SU-DHL-6 (cell line): ENCODE data around the gene SETMAR.
A peak's percentile ranks its signal among the peaks of the same experiment; 100 is the strongest.

ENCODE experiments used
- H2AFZ ChIP-seq: fragments of 200-600 bp; sonication (generic); 2 replicates; pipeline ENCODE4 v1.6.1; 2014; ENCODE audit warnings: low read depth, mild to moderate bottlenecking, moderate library complexity, mixed read lengths, antibody characterized with exemption, low read length; ENCODE audit not compliant: severe bottlenecking
- H3F3A ChIP-seq: fragments of 200-600 bp; shearing (Covaris generic); 2 replicates; pipeline ENCODE4 v1.6.0; 2016; ENCODE audit warnings: antibody characterized with exemption, mild to moderate bottlenecking; ENCODE audit not compliant: insufficient read depth
- H3K27ac ChIP-seq: fragments of 200-600 bp; sonication (generic); 2 replicates; pipeline ENCODE4 v1.5.1; 2016; ENCODE audit warnings: low read depth, mild to moderate bottlenecking, low read length, moderate library complexity, mixed read lengths
- H3K27me3 ChIP-seq: fragments of 200-600 bp; sonication (generic), shearing (Covaris generic); 2 replicates; pipeline ENCODE4 v1.6.0; 2014; ENCODE audit warnings: mild to moderate bottlenecking, low read length
- H3K36me3 ChIP-seq: fragments of 200-600 bp; sonication (generic); 2 replicates; pipeline ENCODE4 v1.6.1; 2014; ENCODE audit warnings: mild to moderate bottlenecking, low read length, mixed read lengths
- H3K4me2 ChIP-seq: fragments of 300-600, 200-600 bp; shearing (Covaris generic), sonication (generic); 2 replicates; pipeline ENCODE4 v1.6.0; 2014; ENCODE audit warnings: low read length, low read depth, mild to moderate bottlenecking; ENCODE audit not compliant: poor library complexity, severe bottlenecking
- H3K4me3 ChIP-seq: fragments of 200-600 bp; sonication (generic); 2 replicates; pipeline ENCODE4 v1.5.1; 2014; ENCODE audit warnings: antibody characterized with exemption, low read length, mild to moderate bottlenecking, mixed read lengths; ENCODE audit not compliant: insufficient read depth, poor library complexity, severe bottlenecking
- H3K79me2 ChIP-seq: fragments of 200-600 bp; sonication (generic); 2 replicates; pipeline ENCODE4 v1.6.1; 2014; ENCODE audit warnings: mild to moderate bottlenecking, low read length, moderate library complexity; ENCODE audit not compliant: insufficient read depth
- H3K9ac ChIP-seq: fragments of 200-600 bp; sonication (generic); 2 replicates; pipeline ENCODE4 v1.7.0; 2014; ENCODE audit warnings: mild to moderate bottlenecking, low read length
- H3K9me2 ChIP-seq: fragments of 200-600 bp; sonication (generic); replicated peaks from 2 replicates; pipeline ENCODE4 v1.6.1; 2014; ENCODE audit warnings: low read length; ENCODE audit not compliant: insufficient read depth
- H3K9me3 ChIP-seq: fragments of 200-600 bp; sonication (generic); 2 replicates; pipeline ENCODE4 v1.6.1; 2014; ENCODE audit warnings: low read length, mixed read lengths; ENCODE audit not compliant: insufficient read depth
- H4K20me1 ChIP-seq: fragments of 200-600 bp; sonication (generic); 2 replicates; pipeline ENCODE4 v1.6.1; 2014; ENCODE audit warnings: low read depth, mild to moderate bottlenecking, antibody characterized with exemption, low read length, moderate library complexity, mixed read lengths
- EZH2phosphoT487 ChIP-seq: fragments of 200-600 bp; sonication (generic), shearing (Covaris generic); conservative IDR thresholded peaks from 2 replicates; pipeline ENCODE4 v1.6.1; 2018; ENCODE audit warnings: mild to moderate bottlenecking, antibody characterized with exemption, low read length, moderate library complexity, mixed read lengths
- TF ChIP-seq, protein P1 (sequence below): fragments of 200-600 bp; sonication (generic); IDR thresholded peaks from one replicate; pipeline ENCODE4 v1.5.1; 2017; ENCODE audit warnings: antibody characterized with exemption, mild to moderate bottlenecking, low read length, moderate library complexity; ENCODE audit not compliant: insufficient read depth, poor library complexity, severe bottlenecking

The SETMAR gene

DNA sequence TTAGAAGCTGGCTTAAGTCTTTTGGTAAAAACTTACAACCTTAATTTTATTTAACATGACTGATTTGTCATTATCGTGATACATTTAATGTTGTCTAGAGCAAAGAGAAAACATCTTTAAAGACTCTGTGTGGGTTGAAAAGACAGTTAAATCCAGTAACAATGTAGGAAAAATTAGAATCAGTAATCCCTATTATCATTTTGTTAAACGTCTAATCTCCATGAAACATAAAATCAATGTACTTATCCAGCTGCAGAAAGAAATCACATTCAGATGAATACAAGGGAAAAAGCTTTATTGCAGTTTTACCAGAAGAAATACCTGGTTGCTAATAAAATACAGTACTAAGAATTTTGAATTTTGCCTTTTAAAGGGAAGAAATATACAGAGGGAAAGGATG is 21.2 kb upstream of the SETMAR start:
- H3K27me3 ChIP-seq: no peaks in the 10 kb centered on the region
- no peak overlapping the region for H3K4me3 ChIP-seq
- no peak overlapping the region for H3K9ac ChIP-seq

DNA sequence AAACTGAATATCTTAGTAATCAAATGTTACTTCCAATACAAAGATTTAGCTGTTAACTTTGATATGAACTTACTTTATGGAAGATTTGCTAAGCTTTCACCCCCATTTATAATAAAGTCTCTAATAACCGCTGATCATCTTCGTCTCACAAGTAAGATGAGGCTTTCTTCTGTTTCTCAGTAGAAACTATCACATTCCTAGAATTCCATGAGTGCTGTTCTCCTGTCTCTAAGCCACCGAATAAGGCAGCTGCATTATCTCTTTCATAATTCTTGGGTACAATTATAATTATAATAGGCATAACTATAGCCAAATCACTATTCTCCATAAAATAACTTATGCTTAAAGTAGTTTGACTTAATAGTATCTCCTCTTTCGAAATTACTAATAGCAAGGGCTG is 18.3 kb upstream of the SETMAR start:
- H3K27me3 ChIP-seq: no peaks in the 10 kb centered on the region
- no peaks in the 10 kb centered on the region for H3K9me3 ChIP-seq
- H3F3A ChIP-seq: no peaks in the 10 kb centered on the region
- no peaks in the 10 kb centered on the region for H3K79me2 ChIP-seq
- no peaks in the 10 kb centered on the region for H4K20me1 ChIP-seq
- no peak overlapping the region for H3K9ac ChIP-seq
- no peak overlapping the region for H3K4me3 ChIP-seq
- TF ChIP-seq EZH2phosphoT487: no peak
- TF ChIP-seq, protein P1, sequence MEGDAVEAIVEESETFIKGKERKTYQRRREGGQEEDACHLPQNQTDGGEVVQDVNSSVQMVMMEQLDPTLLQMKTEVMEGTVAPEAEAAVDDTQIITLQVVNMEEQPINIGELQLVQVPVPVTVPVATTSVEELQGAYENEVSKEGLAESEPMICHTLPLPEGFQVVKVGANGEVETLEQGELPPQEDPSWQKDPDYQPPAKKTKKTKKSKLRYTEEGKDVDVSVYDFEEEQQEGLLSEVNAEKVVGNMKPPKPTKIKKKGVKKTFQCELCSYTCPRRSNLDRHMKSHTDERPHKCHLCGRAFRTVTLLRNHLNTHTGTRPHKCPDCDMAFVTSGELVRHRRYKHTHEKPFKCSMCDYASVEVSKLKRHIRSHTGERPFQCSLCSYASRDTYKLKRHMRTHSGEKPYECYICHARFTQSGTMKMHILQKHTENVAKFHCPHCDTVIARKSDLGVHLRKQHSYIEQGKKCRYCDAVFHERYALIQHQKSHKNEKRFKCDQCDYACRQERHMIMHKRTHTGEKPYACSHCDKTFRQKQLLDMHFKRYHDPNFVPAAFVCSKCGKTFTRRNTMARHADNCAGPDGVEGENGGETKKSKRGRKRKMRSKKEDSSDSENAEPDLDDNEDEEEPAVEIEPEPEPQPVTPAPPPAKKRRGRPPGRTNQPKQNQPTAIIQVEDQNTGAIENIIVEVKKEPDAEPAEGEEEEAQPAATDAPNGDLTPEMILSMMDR: no peak
- no peaks in the 10 kb centered on the region for H3K9me2 ChIP-seq
- no peak overlapping the region for H3K4me2 ChIP-seq
- no peaks in the 10 kb centered on the region for H3K36me3 ChIP-seq
- no peak overlapping the region for H3K27ac ChIP-seq
- no peak overlapping the region for H2AFZ ChIP-seq

More for the DNA sequence above, 21.2 kb upstream of the SETMAR start:
- Histone ChIP-seq H2AFZ (no peak overlapping the region), H3F3A (no peaks in the 10 kb centered on the region), H3K9me2 (no peaks in the 10 kb centered on the region), H3K79me2 (no peaks in the 10 kb centered on the region), H3K4me2 (no peak overlapping the region), H3K9me3 (no peaks in the 10 kb centered on the region), H3K27ac (no peak overlapping the region), H3K36me3 (no peaks in the 10 kb centered on the region), H4K20me1 (no peaks in the 10 kb centered on the region)
- no peak for TF ChIP-seq EZH2phosphoT487
- TF ChIP-seq, protein P1: no peak

DNA sequence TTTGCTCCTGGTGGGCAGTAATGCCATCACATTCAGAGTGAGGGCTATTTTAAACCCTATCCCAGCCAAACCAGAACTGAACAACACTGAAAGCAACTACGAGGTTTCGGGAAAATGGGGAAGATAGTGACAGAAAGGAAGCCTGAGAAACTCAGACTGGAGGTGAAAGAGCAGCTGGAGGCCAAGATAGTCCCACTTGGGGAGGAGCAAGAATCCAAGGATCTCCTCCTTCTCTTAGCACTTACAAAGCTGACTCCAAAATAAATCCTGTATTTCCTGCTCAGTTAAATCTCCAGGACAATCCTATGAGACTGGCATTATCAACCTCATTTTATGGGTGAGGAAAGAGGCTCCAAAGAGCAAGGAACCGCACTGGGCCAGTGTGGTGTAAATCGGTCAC is 14.1 kb upstream of the SETMAR start:
- Histone ChIP-seq H2AFZ (no peak overlapping the region), H3K9me3 (no peaks in the 10 kb centered on the region), H3K27ac (no peak overlapping the region), H3K4me2 (no peak overlapping the region), H3K9ac (no peak overlapping the region), H3F3A (no peaks in the 10 kb centered on the region), H4K20me1 (no peaks in the 10 kb centered on the region), H3K4me3 (no peak overlapping the region), H3K27me3 (no peaks in the 10 kb centered on the region), H3K79me2 (no peaks in the 10 kb centered on the region), H3K36me3 (no peaks in the 10 kb centered on the region), H3K9me2 (no peaks in the 10 kb centered on the region)
- TF ChIP-seq, protein P1: no peak
- TF ChIP-seq EZH2phosphoT487: no peak

DNA sequence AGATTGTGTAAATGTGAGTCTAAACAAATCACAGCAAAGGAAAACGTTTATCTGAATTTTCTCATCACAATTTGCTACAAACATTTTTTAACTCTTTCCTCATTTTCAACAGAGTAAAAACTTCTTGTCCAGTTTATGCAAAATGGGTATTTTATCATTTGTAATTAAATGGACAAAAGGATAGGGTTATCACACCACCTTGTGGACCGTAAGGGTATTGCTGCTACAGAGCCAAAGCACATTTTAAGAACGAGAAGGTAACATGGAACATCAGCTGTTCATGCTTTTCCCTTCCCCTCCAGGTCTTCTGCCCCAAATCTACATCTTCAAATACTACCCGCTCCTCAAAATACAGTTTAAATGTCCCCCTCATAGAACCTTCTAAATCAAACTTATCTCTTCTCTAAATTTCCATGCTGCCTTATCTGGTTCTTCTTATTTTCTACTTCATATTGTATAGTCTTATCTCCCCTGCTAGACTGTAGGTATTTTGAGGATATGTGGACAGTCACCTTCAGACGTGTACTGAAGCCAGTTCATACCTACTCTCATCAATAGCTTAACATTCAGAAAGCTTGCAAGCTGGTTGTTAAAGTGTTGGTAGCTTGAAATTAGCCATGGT is 12.8 kb upstream of the SETMAR start:
- H3K9me2 ChIP-seq: no peaks in the 10 kb centered on the region
- no peaks in the 10 kb centered on the region for H4K20me1 ChIP-seq
- no peak overlapping the region for H2AFZ ChIP-seq
- H3K9ac ChIP-seq: no peak overlapping the region
- no peak overlapping the region for H3K4me2 ChIP-seq
- no peaks in the 10 kb centered on the region for H3K36me3 ChIP-seq
- H3K27me3 ChIP-seq: no peaks in the 10 kb centered on the region
- no peak for TF ChIP-seq EZH2phosphoT487
- TF ChIP-seq, protein P1: peak; percentile 64
- no peak overlapping the region for H3K27ac ChIP-seq
- H3K4me3 ChIP-seq: no peak overlapping the region
- no peaks in the 10 kb centered on the region for H3K79me2 ChIP-seq
- H3K9me3 ChIP-seq: no peaks in the 10 kb centered on the region
- H3F3A ChIP-seq: no peaks in the 10 kb centered on the region
